ENCODE results near the gene LTBP3.

Gene LTBP3

GRCh38 chr11:65540290-65541092 lies 17.7 kb downstream of the LTBP3 start:
- no peaks in the 10 kb centered on the region for H3K4me1 ChIP-seq
- H3K4me2 ChIP-seq (ENCODE audit: low read length): peak overlapping the region; percentile 73
- no peaks in the 10 kb centered on the region for H3K9me3 ChIP-seq (ENCODE audit: control insufficient read depth, low read length)
- H3K27ac ChIP-seq: peak overlapping the region; percentile 49
- H2AFZ ChIP-seq: peak overlapping the region; percentile 42
- H3K4me3 ChIP-seq (ENCODE audit: low read depth, low read length): peak overlapping the region; percentile 57
- peak; percentile 47 for TF ChIP-seq CTCF (IDR thresholded peaks at IDR 0.05)
- H3K9ac ChIP-seq: no peak overlapping the region
- H3K27me3 ChIP-seq (ENCODE audit: control insufficient read depth, insufficient read depth, low read length): no peaks in the 10 kb centered on the region
- H3K36me3 ChIP-seq (ENCODE audit: control insufficient read depth, insufficient read depth, low read length): no peaks in the 10 kb centered on the region
- H3K79me2 ChIP-seq: no peaks in the 10 kb centered on the region

- no peak for TF ChIP-seq CTCF (IDR thresholded peaks at IDR 0.05)
- H3K4me3 ChIP-seq (ENCODE audit: low read depth, low read length): peak overlapping the region; percentile 57
- no peaks in the 10 kb centered on the region for H3K9me3 ChIP-seq (ENCODE audit: control insufficient read depth, low read length)
- no peak overlapping the region for H3K9ac ChIP-seq
- H3K36me3 ChIP-seq (ENCODE audit: control insufficient read depth, insufficient read depth, low read length): no peaks in the 10 kb centered on the region
- H2AFZ ChIP-seq: no peak overlapping the region
- H3K4me1 ChIP-seq: no peaks in the 10 kb centered on the region
- H3K79me2 ChIP-seq: no peaks in the 10 kb centered on the region
- H3K27ac ChIP-seq: peak overlapping the region; percentile 45
- H3K4me2 ChIP-seq (ENCODE audit: low read length): peak overlapping the region; percentile 73
- no peaks in the 10 kb centered on the region for H3K27me3 ChIP-seq (ENCODE audit: control insufficient read depth, insufficient read depth, low read length)
Measured at GRCh38 chr11:65539744-65540289, 18.3 kb downstream of the LTBP3 start.

GRCh38 chr11:65538915-65539743 lies 19.0 kb downstream of the LTBP3 start:
- no peaks in the 10 kb centered on the region for H3K9me3 ChIP-seq (ENCODE audit: control insufficient read depth, low read length)
- H2AFZ ChIP-seq: no peak overlapping the region
- peak overlapping the region; percentile 73 for H3K4me2 ChIP-seq (ENCODE audit: low read length)
- peak overlapping the region; percentile 57 for H3K4me3 ChIP-seq (ENCODE audit: low read depth, low read length)
- no peak overlapping the region for H3K9ac ChIP-seq
- H3K27me3 ChIP-seq (ENCODE audit: control insufficient read depth, insufficient read depth, low read length): no peaks in the 10 kb centered on the region
- no peaks in the 10 kb centered on the region for H3K4me1 ChIP-seq
- no peak for TF ChIP-seq CTCF (IDR thresholded peaks at IDR 0.05)
- no peaks in the 10 kb centered on the region for H3K79me2 ChIP-seq
- no peaks in the 10 kb centered on the region for H3K36me3 ChIP-seq (ENCODE audit: control insufficient read depth, insufficient read depth, low read length)
- H3K27ac ChIP-seq: peak overlapping the region; percentile 45

GRCh38 chr11:65538232-65538914 lies 19.8 kb downstream of the LTBP3 start:
- H3K9ac ChIP-seq: no peak overlapping the region
- no peak overlapping the region for H3K4me2 ChIP-seq (ENCODE audit: low read length)
- no peaks in the 10 kb centered on the region for H3K79me2 ChIP-seq
- H2AFZ ChIP-seq: no peak overlapping the region
- no peaks in the 10 kb centered on the region for H3K36me3 ChIP-seq (ENCODE audit: control insufficient read depth, insufficient read depth, low read length)
- no peaks in the 10 kb centered on the region for H3K4me1 ChIP-seq
- no peak overlapping the region for H3K4me3 ChIP-seq (ENCODE audit: low read depth, low read length)
- no peaks in the 10 kb centered on the region for H3K27me3 ChIP-seq (ENCODE audit: control insufficient read depth, insufficient read depth, low read length)
- H3K9me3 ChIP-seq (ENCODE audit: control insufficient read depth, low read length): no peaks in the 10 kb centered on the region
- H3K27ac ChIP-seq: no peak overlapping the region
- TF ChIP-seq CTCF (IDR thresholded peaks at IDR 0.05): no peak

Measured in parathyroid adenoma (tissue), 2 donors.